HPDE6-E6E7 (cell line): Measurements from ENCODE around the gene PLAAT3.
A peak's percentile ranks its signal among the peaks of the same experiment; 100 is the strongest.
"Not testable (repeated sequence)": the region's sequence is repeated elsewhere in the genome, so short reads cannot be mapped to it uniquely, and the experiment has no call there.

ENCODE experiments used
- DNase-seq: peaks from one replicate; pipeline ENCODE4 v3.0.0; 2011; ENCODE audit warnings: missing footprints; ENCODE audit errors: extremely low spot score

Gene PLAAT3

DNA sequence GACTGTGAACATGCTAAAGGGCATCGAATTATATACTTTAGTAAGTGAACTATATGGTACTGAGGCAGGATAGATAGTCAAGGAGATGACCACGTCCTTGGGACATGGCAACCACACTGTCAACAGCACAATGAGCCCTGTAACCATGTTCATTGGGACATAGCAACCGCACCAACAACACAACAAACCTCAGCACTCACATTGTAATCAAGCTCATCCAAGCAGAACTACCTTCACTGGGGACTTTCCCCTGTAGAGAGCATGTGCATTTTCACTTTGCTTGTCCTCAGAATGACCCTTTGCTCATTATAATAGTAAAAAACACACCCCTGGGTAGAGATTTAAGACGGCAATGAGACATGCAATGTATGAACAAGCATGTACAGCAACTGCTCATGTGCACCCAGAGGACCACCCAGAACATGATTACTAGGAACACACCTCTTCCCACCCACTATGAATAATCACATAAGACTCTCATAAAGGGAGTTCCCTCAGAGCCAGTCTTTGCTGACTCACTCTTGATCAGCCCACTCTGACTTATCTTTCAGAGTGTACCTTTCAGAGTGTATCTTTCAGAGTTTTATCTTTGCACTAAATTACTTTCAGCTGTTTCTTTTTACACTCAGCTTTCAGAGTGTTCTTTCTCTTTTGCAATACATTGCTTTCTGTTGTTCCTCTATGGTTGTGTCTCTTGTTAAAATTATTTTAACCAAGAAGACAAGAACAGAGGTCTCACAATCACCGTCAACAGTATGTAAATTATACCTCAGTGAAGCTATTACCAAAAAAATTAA, 47.0 kb downstream of the PLAAT3 start:
- peak; percentile 66 for DNase-seq

DNA sequence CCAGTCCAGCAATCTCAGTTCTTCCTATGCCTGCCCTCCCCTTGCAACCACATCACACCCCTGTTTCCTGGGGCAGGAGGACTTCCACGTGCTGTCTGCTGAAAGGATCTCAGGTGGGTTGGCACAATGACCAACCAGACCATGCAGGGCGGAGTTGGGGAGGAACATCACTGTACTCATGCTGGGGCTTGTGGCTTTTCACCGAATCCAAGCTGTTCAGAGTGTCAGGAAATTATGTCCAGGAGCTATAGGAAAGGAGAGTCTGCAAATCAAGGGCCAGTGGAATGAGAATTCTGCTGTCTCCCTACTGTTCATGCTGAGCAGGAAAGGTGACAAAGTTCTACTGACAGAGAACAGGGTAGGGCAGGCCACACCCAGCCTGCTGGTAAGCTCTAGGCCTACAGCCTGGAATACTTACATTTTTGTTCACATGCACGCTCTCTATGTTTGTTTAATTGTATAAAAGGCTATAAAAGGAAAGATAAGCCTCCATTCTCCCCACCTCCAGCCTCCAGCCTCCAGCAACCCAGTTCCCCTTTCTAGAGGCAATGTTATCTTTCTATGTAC, 49.4 kb downstream of the PLAAT3 start:
- DNase-seq = no peak

DNA sequence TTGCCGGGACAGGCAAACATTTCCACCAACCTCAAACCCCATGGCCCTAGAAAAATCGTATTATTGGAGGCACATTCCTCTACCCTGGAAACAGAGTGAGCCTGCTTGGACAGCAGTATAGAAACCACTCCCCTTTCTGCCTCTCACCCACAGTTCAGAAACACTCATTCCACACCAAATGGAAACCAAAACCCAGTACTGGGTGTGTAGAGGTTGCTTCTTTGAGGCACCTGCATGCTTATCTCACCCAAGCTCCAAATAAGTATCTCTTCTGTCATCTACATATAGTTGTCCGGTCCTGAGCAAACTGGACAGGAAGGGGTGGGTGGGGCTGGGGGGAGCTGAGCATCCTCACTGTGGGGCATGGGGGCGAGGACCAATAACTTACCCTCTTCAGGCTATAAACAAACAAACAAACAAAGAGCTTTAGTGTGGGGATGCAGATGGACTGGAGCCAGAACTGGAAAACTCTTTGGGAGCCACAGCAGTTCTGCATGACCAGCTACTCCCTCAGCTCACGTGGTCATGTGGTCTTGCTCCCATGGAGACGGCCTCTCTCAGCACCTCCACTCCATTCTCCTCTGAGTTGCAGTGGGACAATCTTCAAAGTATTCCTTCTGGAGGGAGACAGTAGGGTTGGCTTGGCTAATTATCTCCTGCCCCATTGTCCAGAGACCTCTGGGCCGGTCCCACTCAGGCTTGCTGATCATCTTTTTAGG, 50.0 kb downstream of the PLAAT3 start:
- no peak for DNase-seq

DNA sequence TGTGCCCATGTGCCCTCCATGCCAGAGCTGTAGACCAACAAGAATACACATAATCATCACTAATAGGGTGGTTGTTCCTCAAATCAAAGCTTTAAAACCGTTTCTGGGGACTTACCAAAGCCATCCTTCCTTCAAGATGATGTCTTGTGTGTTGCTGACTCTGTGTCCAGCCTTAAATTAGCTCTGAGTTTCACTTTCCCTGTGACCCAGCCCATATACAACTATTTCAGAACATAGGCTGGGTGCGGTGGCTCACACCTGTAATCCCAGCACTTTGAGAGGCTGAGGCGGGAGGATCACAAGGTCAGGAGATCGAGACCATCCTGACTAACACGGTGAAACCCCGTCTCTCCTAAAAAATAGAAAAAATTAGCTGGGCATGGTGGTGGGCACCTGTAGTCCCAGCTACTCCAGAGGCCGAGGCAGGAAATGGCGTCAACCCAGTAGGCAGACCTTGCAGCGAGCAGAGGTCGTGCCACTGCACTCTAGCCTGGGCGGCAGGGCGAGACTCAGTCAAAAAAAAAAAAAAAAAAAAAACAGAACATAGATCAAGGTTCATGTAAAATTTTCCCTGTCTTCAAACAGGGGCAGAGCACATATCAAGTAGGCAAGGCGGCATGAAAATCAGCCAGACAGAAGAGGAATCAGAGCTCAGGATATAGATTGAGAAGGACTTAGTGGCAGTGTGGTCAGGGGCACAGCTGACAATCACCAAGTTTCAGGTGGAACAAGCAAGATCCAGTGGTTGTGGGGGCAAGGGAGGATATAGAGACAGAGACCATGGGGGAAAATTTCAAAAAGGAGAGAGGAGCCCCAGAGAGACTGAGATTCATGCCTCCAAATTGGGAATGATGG, 50.8 kb downstream of the PLAAT3 start, which contains the start of gene PLAAT2:
PLAAT2 (minus strand) TSS at position 179 of the 855 bp plus-strand sequence; CDS start at position 124, 55 bp downstream.
- no peak for DNase-seq

DNA sequence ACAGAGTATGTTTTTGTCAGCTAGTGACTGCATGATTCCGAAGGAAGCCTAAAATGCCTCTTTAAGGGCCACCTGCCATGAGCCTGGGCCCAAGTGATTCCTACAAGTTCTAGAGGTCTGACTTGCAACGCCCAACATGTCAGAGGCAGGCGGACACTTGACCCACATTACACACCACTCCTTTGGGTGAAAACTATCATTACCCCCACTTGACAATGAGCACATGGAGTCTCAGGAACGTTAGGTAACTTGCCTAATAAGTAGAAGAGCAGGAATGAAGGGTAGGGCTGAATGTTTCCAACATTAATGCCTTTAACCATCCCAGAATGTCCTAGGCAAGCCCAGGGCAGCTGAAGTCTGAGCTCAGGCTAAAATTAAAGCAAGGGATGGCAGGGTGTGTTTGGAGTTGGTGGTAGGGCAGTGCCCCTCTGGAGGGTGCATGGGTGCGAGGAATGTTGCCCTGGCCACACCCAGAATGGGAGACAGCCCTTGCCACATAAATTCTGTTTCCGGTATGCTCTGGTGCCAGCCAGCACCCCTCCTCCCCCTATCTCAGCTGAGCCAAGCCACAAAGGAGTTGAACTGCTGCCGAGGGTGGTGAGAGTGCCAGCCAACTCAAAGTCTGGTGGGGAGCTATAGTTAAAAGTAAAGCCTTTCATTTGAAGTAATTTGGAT, 53.6 kb downstream of the PLAAT3 start:
- no peak for DNase-seq

DNA sequence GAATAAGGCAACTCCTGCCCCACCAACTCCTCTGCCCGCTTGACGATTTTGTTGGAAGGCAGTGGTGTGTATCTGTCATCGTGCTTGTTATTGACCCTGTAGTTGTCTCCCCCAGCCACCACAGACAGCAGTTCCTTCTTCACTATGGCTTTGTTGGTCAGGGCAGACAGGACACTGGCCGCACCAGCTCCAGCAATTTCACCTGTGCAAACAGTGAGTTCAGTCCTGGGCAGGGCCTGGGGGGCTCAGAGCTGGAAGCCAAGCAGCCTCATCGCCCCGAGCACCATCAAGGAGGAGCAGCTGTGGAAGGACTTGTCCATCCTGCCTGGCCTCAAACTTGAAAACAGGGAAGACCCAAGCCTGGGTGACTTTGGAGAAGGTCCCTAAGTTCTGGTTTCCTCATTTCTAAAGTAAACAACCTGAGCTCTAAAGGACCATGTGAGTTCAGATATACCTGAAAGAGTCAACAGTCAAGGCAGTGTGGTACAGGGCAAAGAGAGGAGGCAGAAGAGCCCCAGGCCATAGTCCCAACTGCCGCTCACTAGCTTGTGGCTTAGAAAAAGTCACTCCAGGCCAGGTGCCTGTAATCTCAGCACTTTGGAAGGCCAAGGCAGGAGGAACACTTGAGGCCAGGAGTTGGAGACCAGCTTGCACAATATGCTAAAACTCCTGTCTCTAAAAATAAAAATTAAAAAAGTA, 55.6 kb downstream of the PLAAT3 start:
- DNase-seq = no peak

DNA sequence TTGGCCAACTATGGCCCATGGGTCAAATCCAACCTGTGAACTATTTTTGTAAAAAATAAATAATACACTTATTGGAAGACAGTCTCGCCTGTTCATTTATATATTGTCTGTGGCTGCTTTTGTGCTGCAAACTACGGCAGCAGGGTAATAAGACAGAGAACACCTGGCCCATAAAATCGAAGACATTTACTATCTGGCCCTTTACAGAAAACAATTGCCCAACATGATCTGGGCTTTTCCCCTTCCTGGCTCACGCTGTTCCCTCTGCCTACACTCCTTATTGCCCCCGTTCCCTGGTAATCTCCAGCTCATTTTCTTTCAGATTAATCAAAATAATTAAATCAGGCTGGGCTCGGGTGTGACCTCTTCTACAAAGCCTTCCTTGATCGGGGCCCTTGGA, 56.7 kb downstream of the PLAAT3 start:
- no peak for DNase-seq

DNA sequence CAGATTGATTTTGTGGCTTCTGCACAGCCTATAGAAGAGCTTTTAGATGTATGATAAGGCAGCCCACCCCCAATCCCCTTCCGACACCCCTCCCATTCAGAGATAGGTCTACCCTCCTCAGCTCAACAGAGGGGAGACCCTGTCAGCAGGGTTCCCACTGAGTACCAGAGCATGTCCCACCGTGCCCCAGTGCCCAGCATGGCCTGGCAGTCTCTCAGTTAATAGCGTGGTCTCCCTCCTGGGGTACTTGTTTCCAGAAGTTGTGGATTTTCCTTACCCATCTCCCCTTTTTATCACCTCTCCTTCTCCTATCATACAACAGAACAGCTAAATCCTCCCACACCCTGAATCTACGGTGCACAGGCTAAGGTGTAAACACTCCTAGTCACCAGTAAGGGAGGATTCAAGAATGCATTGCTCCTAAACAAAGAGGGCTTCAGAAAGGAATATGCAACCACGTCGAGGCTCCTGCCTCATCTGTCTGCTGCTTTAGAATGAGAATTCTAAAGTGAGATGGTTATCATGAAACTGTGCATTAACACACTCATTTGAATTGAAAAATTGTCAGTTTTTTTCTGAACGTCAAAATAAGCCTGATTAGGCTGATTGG, 57.7 kb downstream of the PLAAT3 start:
- DNase-seq = no peak

DNA sequence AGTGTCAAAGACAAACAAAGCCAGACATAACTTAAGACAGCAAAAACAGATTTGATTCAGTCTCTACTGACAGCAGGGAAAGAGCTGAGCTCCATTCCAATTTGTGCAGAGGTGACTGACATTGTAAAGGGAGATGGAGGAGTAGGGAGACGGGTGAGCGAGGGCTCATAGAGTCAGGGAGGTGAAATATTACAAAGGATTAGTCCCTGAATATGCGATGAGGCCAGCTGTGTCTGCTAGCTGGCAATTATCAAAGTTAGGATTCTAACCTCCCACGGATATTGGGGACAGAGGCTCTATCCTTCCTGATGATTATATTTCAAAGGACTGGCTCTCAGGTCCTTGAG, 59.4 kb downstream of the PLAAT3 start:
- no peak for DNase-seq

DNA sequence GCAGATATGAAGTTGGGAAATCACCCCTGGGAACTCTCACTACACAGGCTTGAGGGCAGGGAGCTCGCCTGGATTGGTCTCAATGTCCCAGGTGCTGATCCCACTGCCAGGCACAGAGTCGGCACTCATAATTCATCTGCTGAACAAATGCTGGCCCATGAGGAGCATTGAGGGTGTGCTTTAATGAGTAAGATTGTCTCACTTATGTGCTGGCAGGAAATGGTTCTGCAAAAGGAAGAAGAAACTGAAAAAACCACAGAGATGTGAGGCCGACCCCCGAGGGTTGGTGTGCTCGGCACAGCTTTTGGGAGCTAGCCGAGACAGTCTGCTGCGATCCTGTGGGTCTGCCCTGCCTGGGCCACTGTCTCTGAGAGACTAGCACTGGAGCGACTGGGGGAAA, 60.5 kb downstream of the PLAAT3 start:
- no peak for DNase-seq

DNA sequence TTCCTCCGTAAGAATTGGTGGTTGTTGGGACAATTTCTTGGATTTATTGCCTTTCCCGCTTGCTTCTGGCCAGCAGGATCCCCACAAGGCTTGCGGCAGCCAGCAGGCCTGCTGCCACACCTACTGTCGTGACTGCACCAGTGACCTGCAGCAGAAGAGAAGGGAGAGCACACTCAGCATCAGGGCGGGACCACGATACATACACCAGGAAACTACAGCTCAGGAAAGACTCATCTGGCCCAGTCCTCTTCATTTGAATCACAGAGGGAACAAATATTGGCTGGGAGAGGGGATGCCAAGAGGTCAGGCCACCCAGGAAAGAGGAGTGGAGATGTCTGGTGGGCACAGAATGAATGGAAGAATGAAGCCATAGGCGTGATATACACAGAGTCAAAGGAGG, 61.3 kb downstream of the PLAAT3 start:
- no peak for DNase-seq

DNA sequence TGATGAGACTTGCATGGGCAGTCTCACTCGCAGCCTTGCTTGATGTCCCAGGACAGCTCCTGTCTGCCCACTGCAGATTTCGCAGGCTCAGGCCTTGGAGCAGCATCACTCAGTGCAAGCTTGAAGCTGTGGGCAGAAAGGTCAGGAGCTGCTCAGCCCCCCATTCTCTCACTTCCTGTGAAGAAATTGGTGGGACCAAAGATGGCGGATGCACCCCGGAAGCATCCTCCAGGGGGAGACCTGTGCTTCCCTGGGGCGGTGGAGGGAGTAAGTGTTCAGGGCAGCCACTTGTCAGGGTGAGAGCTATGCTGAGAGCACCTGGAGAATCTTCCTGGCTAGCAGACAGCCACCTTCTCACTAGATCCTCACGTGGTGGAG, 62.4 kb downstream of the PLAAT3 start:
- DNase-seq = no peak

DNA sequence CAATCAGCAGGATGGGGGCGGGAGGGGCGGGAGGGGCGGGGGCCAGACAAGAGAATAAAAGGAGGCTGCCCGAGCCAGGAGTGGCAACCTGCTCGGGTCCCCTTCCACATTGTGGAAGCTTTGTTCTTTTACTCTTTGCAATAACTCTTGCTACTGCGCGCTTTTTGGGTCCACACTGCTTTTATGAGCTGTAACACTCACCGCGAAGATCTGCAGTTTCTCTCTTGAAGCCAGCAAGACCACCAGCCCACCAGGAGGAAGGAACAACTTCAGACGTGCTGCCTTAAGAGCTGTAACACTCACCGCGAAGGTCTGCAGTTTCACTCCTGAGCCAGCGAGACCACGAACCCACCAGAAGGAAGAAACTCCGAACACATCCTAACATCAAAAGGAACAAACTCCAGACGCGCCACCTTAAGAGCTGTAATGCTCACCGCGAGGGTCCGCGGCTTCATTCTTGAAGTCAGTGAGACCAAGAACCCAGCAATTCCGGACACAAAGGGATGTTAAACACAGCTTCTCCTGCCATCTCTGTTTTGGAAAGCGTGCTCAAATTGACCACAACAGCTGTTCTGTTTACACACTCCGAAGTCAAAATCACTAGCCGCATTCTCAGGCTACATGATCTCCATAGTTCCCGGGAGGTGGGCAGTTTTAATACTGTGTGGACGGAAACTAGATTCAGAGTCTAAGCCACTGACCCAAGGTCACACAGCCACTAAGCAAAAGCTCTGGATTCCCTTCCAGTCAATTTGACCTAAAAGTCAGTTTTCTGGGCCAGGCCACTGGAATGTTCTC, 62.9 kb downstream of the PLAAT3 start:
- DNase-seq = no peak

DNA sequence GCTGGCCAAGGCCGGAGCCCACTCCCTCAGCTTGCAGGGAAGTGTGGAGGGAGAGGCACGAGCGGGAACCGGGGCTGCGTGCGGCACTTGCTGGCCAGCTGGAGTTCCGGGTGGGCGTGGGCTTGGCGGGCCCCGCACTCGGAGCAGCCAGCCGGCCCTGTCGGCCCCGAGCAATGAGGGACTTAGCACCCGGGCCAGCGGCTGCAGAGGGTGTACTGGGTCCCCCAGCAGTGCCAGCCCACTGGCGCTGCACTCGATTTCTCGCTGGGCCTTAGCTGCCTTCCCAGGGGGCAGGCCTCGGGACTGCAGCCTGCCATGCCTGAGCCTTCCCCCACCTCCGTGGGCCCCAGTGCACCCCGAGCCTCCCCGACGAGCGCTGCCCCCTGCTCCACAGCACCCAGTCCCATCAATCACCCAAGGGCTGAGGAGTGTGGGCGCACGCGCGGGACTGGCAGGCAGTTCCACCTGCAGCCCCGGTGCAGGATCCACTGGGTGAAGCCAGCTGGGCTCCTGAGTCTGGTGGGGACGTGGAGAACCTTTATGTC, 64.0 kb downstream of the PLAAT3 start:
- DNase-seq = not testable (repeated sequence)

DNA sequence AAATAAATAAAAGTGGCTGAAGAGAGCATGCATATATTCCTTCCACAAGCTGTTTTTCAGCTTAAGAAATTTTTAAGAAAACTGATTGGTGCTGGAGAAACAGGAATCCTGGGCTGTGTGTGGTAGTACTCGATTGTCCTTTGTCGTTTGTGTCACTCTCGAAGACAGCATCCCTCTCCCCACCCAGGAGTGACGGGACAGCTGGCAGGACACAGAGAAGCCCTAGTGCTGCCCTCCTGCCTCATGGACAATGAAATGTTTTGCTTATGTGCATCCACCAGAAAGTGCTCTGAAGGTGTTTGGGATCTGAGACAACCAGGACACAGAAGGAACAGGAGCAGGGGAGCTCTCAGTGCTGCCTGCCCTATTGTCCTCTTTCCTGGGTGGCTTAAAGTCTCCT, 64.8 kb downstream of the PLAAT3 start:
- DNase-seq = no peak

DNA sequence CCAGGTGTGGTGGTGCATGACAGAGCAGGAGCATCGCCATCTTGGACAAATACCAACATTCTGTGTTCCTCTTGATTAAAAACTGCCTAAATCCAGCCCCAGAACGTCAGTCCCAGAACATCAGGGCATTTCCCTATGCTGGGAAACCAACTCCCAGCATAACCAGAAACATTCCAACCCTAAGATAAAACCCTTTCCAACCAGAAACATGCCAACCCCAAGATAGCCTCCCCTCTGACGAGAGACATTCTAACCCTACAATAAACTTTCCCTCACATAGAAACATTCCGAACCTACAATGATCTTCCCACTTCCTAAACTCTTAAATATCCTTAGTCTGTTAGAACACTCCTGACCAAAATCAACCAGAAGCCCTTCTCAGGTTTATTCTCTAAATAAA, 66.1 kb downstream of the PLAAT3 start:
- no peak for DNase-seq

DNA sequence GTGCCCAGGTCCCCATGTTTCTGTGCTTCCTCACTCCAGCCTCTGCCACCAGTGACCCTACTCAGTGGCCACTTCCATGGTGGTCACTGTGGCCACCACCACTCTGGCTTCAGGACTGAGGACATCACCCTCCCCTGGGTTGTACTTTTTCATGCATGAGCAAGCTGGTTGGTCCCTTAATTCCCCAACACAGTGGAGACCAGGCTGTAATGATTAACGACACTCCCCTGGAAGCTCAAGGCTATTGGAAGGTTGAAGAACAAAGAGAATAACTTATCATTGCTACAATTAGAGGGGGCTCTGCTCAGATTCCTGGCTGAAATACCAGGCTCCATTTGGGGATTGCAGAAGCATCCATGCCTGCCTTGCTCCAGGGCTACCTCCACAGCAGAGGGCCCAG, 67.2 kb downstream of the PLAAT3 start:
- DNase-seq = no peak

DNA sequence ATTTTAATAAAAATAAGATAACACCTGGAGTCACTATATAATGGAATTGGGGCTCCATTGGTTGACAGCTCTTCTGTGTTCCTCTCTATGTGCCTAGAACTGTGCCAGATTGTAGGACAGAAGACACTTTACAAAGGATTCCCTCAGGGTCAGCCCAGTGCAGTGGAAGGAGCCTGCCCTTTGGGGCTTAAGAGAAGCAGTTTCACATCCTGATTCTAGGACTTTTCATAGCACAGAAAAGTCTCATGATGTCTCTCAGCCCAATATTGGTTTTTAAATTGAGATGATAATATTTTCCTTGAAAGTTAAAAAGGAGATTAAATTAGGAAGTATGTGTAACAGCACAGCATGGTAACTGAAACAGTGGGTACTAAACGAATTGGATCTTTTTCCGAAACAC, 70.5 kb downstream of the PLAAT3 start:
- no peak for DNase-seq

DNA sequence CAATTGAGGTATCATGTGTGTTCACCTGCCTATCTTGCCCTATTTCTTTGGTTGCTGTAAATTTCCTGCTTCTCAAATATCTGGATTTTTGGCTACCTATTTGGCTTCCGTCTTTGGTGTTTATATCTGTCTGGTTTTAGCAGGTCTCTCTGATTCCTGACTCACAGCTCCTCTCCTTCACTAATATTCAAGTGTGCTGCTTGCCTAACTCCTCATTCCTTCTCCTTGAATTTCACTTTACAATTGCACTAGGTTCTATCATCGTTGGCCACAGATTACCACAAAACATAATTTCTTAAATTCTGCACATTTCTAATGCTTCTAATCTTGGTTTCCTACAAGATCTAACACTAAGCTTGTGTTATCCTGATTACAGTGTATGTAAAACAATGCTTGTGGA, 71.7 kb downstream of the PLAAT3 start:
- DNase-seq = not testable (repeated sequence)
